ENCODE results near the gene HDAC4.

HDAC4 gene

DNA sequence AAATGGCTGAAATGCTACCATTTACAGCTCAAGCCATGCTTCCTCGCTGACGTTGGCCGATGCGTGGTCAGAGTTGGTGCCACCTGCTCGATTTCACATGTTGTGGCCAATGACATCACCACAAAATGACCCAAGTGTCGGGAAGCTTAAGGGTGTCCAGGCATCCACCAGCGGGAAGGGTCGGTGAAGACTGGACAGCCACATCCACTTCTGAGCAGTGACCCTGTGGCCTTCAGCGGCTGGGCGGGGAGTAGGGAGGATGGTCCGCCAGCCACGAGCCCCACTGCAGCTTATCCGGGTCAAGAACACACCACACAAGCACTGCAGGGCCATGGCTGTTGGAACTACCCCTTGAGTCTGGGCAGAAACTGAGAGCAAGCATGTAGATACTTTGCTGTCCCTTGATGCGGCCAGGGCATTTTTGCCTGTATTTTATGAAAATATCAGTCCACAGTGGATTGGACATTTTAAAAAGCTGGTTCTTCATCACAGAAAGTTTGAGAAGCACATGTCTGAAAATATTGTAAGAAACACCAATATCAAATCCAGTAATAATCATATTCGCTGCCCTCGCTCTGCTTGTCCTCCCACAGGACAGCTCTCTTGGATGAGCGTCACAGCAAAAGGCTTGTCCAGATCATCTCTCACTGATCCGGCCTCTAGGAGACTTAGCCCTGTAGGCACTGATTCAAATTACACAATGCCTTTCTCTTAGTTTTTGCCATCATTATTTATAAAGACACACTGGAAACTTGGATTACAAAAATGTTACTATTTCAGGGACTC is 379.0 kb downstream of the HDAC4 start:
- H3K4me3 ChIP-seq (ENCODE audit: low read length), result no peak overlapping the region

GRCh38 chr2:239021224-239021623 is 379.6 kb downstream of the HDAC4 start:
- DNase-seq (ENCODE audit: low read depth), result no peak
- TF ChIP-seq, protein P1, sequence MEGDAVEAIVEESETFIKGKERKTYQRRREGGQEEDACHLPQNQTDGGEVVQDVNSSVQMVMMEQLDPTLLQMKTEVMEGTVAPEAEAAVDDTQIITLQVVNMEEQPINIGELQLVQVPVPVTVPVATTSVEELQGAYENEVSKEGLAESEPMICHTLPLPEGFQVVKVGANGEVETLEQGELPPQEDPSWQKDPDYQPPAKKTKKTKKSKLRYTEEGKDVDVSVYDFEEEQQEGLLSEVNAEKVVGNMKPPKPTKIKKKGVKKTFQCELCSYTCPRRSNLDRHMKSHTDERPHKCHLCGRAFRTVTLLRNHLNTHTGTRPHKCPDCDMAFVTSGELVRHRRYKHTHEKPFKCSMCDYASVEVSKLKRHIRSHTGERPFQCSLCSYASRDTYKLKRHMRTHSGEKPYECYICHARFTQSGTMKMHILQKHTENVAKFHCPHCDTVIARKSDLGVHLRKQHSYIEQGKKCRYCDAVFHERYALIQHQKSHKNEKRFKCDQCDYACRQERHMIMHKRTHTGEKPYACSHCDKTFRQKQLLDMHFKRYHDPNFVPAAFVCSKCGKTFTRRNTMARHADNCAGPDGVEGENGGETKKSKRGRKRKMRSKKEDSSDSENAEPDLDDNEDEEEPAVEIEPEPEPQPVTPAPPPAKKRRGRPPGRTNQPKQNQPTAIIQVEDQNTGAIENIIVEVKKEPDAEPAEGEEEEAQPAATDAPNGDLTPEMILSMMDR (conservative IDR thresholded peaks at IDR 0.05; ENCODE audit: low read length), result no peak
- H3K4me3 ChIP-seq (ENCODE audit: low read length), result no peak overlapping the region

More for the DNA sequence above, 379.0 kb downstream of the HDAC4 start:
- DNase-seq (ENCODE audit: low read depth), result no peak
- TF ChIP-seq, protein P1 (conservative IDR thresholded peaks at IDR 0.05; ENCODE audit: low read length), result no peak

DNA sequence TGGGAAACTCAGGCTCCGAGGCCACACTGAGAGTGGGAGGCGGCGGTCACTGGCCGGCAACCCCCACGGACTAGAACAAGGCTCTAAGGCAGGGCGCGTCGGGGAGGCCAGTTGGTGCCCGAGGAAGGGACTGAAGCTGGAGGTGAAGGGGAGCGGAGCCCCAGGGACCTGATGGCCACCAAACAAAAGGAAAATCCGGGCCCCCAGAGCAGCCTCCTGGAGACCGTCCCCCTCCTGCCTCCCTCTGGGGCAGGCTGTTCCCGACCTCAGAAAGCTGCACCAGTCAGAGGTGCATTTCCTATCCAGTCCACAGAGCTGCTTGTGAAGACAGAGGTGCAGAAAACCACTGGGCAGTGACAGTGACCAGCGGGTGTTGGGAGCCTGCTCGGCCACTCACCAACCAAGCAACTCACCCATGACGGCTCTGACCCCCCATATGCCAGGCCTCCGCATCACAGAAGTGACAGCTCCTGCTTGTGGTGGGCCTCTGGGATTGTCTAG is 380.2 kb downstream of the HDAC4 start:
- H3K4me3 ChIP-seq (ENCODE audit: low read length), result no peak overlapping the region
- TF ChIP-seq, protein P1 (conservative IDR thresholded peaks at IDR 0.05; ENCODE audit: low read length), result no peak
- no peak for DNase-seq (ENCODE audit: low read depth)

DNA sequence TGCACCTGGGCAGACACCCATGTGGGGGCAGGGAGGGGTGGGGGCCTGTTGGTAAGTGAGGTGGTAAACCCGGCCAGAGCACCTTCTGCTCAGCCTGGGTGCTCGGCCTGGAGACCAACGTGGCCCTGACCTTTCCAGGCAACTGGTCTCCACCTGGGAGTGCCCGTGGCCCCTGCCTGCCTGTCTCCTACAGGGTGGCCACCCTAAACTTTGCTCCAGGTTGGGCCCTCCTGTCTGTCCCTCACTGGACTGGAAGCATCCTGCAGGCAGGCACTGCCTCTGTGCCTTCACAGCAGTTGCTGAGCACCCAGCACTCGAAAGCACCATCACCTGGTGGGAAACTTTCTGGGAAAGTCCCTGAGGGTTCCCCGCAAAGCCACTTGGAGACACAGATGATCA is 381.6 kb downstream of the HDAC4 start:
- no peak overlapping the region for H3K4me3 ChIP-seq (ENCODE audit: low read length)
- DNase-seq (ENCODE audit: low read depth), result no peak
- TF ChIP-seq, protein P1 (conservative IDR thresholded peaks at IDR 0.05; ENCODE audit: low read length), result no peak

- TF ChIP-seq, protein P1 (conservative IDR thresholded peaks at IDR 0.05; ENCODE audit: low read length), result no peak
- H3K4me3 ChIP-seq (ENCODE audit: low read length), result no peak overlapping the region
Observed at GRCh38 chr2:239018271-239019182, 382.3 kb downstream of the HDAC4 start.

DNA sequence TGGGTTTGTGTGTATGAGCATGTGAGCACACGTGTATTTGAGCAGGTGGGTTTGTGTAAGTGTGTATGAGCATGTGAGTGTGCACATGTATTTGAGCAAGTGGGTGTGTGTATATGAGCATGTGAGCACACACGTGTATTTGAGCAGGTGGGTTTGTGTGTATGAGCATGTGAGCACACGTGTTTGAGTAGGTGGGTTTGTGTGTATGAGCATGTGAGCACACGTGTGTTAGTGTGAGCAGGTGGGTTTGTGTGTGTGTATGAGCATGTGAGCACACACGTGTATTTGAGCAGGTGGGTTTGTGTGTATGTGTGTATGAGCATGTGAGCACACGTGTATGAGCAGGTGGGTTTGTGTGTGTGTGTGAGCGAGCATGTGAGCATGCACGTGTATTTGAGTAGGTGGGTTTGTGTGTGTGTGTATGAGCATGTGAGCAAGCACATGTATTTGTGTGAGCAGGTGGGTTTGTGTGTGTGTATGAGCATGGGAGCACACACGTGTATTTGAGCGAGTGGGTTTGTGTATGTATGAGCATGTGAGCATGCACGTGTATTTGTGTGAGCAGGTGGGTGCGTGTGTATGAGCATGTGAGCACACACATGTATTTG is 383.2 kb downstream of the HDAC4 start:
- H3K4me3 ChIP-seq (ENCODE audit: low read length), result no peak overlapping the region
- TF ChIP-seq, protein P1 (conservative IDR thresholded peaks at IDR 0.05; ENCODE audit: low read length), result no peak
- DNase-seq (ENCODE audit: low read depth), result no peak

More at GRCh38 chr2:239018271-239019182, 382.3 kb downstream of the HDAC4 start:
- no peak for DNase-seq (ENCODE audit: low read depth)
